ENCODE results near the gene TM9SF4.

TM9SF4 gene

GRCh38 chr20:32149566-32150170 lies 40.2 kb downstream of the TM9SF4 start:
- FAIRE-seq: no peak
- no peak for DNase-seq (ENCODE audit: insufficient read length, low spot score)
- TF ChIP-seq SPI1 (IDR thresholded peaks at IDR 0.05; ENCODE audit: low read depth, low read length) (no peak), POU2F2 (IDR thresholded peaks at IDR 0.05; ENCODE audit: low read depth, low read length) (no peak), PAX5 (IDR thresholded peaks at IDR 0.05; ENCODE audit: insufficient read depth, low read length, severe bottlenecking) (no peak), POLR2A (IDR thresholded peaks at IDR 0.05; ENCODE audit: low read depth, low read length) (no peak), TAF1 (IDR thresholded peaks at IDR 0.05; ENCODE audit: low read depth, low read length) (no peak), POLR2AphosphoS5 (IDR thresholded peaks at IDR 0.05; ENCODE audit: low read depth, low read length) (no peak)

GRCh38 chr20:32150291-32150848 lies 40.9 kb downstream of the TM9SF4 start:
- TF ChIP-seq POLR2A (IDR thresholded peaks at IDR 0.05; ENCODE audit: low read depth, low read length) (no peak), POU2F2 (IDR thresholded peaks at IDR 0.05; ENCODE audit: low read depth, low read length) (no peak), POLR2AphosphoS5 (IDR thresholded peaks at IDR 0.05; ENCODE audit: low read depth, low read length) (no peak), TAF1 (IDR thresholded peaks at IDR 0.05; ENCODE audit: low read depth, low read length) (no peak)
- DNase-seq (ENCODE audit: insufficient read length, low spot score): no peak
- FAIRE-seq: no peak

GRCh38 chr20:32152421-32153155 lies 43.1 kb downstream of the TM9SF4 start:
- TF ChIP-seq POLR2A (IDR thresholded peaks at IDR 0.05; ENCODE audit: low read depth, low read length) (no peak), POU2F2 (IDR thresholded peaks at IDR 0.05; ENCODE audit: low read depth, low read length) (no peak), SPI1 (IDR thresholded peaks at IDR 0.05; ENCODE audit: low read depth, low read length) (no peak), POLR2AphosphoS5 (IDR thresholded peaks at IDR 0.05; ENCODE audit: low read depth, low read length) (no peak), TAF1 (IDR thresholded peaks at IDR 0.05; ENCODE audit: low read depth, low read length) (no peak), PAX5 (IDR thresholded peaks at IDR 0.05; ENCODE audit: insufficient read depth, low read length, severe bottlenecking) (no peak)
- FAIRE-seq: no peak
- no peak for DNase-seq (ENCODE audit: insufficient read length, low spot score)

DNA sequence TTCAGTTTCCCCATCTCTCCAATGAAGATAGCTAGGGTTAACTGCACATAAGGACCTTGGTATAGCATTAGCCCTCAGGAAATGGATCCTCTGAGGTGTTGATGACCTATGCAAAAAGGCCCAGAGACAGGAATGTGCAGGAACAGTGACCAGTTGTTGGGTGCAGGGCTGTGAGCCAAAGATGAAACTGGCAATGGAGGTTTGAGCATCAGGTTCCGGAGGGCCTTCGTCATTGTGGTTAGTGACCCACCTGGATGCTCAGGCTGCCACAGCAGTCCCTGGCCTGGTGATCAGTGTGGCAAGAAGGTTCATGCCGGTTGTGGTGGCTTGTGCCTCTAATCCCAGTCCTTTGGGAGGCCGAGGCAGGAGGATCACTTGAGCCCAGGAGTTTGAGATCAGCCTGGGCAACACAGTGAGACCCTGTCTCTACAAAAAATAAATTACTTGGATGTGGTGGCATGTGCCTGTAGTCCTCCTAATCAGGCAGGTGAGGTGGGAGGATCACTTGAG lies 43.7 kb downstream of the TM9SF4 start:
- FAIRE-seq: no peak
- DNase-seq (ENCODE audit: insufficient read length, low spot score): no peak
- TF ChIP-seq POU2F2 (IDR thresholded peaks at IDR 0.05; ENCODE audit: low read depth, low read length) (no peak), PAX5 (IDR thresholded peaks at IDR 0.05; ENCODE audit: insufficient read depth, low read length, severe bottlenecking) (no peak), POLR2A (IDR thresholded peaks at IDR 0.05; ENCODE audit: low read depth, low read length) (no peak), SPI1 (IDR thresholded peaks at IDR 0.05; ENCODE audit: low read depth, low read length) (no peak), TAF1 (IDR thresholded peaks at IDR 0.05; ENCODE audit: low read depth, low read length) (no peak), POLR2AphosphoS5 (IDR thresholded peaks at IDR 0.05; ENCODE audit: low read depth, low read length) (no peak)

DNA sequence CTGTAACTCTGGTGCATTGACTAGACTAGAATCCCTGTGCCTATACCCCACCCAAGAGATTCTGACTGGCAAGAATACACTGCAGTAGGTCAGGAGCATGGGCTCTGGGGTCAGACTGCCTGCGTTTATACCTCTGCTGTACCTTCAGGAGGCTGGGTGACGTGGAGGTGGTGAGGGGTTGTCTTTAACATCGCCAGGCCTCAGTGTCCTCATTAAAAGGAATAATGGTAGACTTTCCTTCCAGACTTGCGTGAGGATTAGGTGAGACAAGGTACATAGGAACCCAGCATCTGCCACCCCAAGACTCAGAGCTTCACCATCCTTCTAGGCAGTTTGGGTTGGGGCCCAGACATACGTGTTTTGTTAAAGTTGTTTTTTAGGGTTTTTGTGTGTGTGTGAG lies 44.3 kb downstream of the TM9SF4 start:
- TF ChIP-seq SPI1 (IDR thresholded peaks at IDR 0.05; ENCODE audit: low read depth, low read length): no peak
- no peak for TF ChIP-seq PAX5 (IDR thresholded peaks at IDR 0.05; ENCODE audit: insufficient read depth, low read length, severe bottlenecking)
- no peak for TF ChIP-seq POU2F2 (IDR thresholded peaks at IDR 0.05; ENCODE audit: low read depth, low read length)
- no peak for TF ChIP-seq POLR2AphosphoS5 (IDR thresholded peaks at IDR 0.05; ENCODE audit: low read depth, low read length)
- no peak for TF ChIP-seq POLR2A (IDR thresholded peaks at IDR 0.05; ENCODE audit: low read depth, low read length)
- no peak for TF ChIP-seq TAF1 (IDR thresholded peaks at IDR 0.05; ENCODE audit: low read depth, low read length)
- no peak for DNase-seq (ENCODE audit: insufficient read length, low spot score)
- no peak for FAIRE-seq

DNA sequence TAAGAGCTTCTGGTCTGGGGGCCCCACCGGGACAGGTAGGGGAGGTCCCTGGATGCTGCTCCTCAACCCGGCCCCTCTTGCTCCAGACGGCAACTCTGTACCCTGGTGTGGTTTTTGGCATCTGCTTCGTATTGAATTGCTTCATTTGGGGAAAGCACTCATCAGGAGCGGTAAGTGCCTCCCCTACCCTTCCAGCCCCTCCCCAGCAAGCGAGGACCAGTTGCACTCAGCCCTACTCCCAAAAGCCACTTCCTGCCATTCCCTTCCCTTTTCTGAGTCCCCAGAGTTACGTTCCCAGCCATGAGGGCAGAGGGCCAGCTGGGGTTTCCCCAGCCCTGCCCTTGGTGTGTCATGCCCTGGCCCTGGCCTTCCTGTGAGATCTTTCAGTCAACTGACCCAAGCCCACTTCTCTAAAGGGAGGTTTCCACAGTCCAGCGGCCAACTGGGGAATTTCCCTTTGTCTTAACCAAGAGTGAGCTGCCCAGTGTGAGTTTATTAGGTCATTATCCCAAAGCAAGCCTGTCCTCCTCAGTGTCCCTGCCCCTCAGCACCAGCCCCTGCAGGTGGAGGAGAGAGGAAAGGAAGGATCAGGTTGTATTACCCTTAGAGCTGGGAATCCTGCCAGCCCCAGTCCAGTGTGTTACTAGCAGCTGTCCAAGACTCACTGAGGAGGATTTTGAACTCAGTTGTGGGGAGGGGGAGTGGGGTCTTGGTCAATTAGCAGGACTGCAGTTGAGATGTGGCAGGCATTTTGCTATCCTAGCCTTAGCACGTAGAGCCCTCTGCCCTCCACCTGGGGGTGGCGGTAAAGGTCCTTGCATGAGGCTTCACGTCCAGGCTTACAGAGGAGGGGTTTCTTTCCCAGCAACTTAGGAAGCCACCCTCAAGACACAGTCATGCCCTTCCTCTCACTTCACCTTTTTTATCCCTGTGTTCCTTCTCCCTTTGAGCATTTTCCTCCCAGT lies 45.8 kb downstream of the TM9SF4 start:
- peak; percentile 65 for FAIRE-seq
- DNase-seq (ENCODE audit: insufficient read length, low spot score): no peak
- TF ChIP-seq POLR2A (IDR thresholded peaks at IDR 0.05; ENCODE audit: low read depth, low read length) (no peak), POLR2AphosphoS5 (IDR thresholded peaks at IDR 0.05; ENCODE audit: low read depth, low read length) (no peak), PAX5 (IDR thresholded peaks at IDR 0.05; ENCODE audit: insufficient read depth, low read length, severe bottlenecking) (no peak), SPI1 (IDR thresholded peaks at IDR 0.05; ENCODE audit: low read depth, low read length) (peak; percentile 40), TAF1 (IDR thresholded peaks at IDR 0.05; ENCODE audit: low read depth, low read length) (no peak), POU2F2 (IDR thresholded peaks at IDR 0.05; ENCODE audit: low read depth, low read length) (0 out of 2 replicates have a peak, but pooled peaks have one; percentile 8)

- FAIRE-seq: no peak
- TF ChIP-seq TAF1 (IDR thresholded peaks at IDR 0.05; ENCODE audit: low read depth, low read length) (no peak), POU2F2 (IDR thresholded peaks at IDR 0.05; ENCODE audit: low read depth, low read length) (no peak), PAX5 (IDR thresholded peaks at IDR 0.05; ENCODE audit: insufficient read depth, low read length, severe bottlenecking) (no peak), POLR2A (IDR thresholded peaks at IDR 0.05; ENCODE audit: low read depth, low read length) (no peak), POLR2AphosphoS5 (IDR thresholded peaks at IDR 0.05; ENCODE audit: low read depth, low read length) (no peak), SPI1 (IDR thresholded peaks at IDR 0.05; ENCODE audit: low read depth, low read length) (no peak)
- DNase-seq (ENCODE audit: insufficient read length, low spot score): no peak
Measured at GRCh38 chr20:32157611-32158010, 48.1 kb downstream of the TM9SF4 start.

DNA sequence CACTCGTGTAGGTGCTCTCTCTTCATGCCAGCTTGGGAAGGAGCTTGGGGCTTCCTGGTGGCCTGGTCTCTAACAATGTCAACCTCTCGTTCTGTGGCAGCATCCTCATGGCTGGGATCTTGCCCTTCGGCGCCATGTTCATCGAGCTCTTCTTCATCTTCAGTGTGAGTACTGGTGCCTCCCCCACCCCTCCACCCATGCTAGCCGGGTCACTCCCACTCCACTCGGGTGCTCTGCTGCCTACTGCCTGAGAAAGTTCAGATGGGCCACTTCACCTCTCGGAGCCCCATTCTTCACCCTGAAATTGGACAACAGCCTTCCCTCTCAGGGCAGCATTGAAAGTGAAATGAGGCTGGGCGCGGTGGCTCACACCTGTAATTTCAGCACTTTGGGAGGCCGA lies 48.8 kb downstream of the TM9SF4 start:
- DNase-seq (ENCODE audit: insufficient read length, low spot score): no peak
- TF ChIP-seq POU2F2 (IDR thresholded peaks at IDR 0.05; ENCODE audit: low read depth, low read length) (no peak), POLR2A (IDR thresholded peaks at IDR 0.05; ENCODE audit: low read depth, low read length) (no peak), POLR2AphosphoS5 (IDR thresholded peaks at IDR 0.05; ENCODE audit: low read depth, low read length) (no peak), TAF1 (IDR thresholded peaks at IDR 0.05; ENCODE audit: low read depth, low read length) (no peak), SPI1 (IDR thresholded peaks at IDR 0.05; ENCODE audit: low read depth, low read length) (no peak), PAX5 (IDR thresholded peaks at IDR 0.05; ENCODE audit: insufficient read depth, low read length, severe bottlenecking) (no peak)
- no peak for FAIRE-seq

Measured in GM12891 (cell line).